GM18909 (cell line): ENCODE measurements around the gene MYO1F.

Source experiments
- ATAC-seq: cut with Tn5 transposase; IDR thresholded peaks from one replicate; pipeline ENCODE4 v1.9.1; 2021; ENCODE audit warnings: mild to moderate bottlenecking; ENCODE audit not compliant: unreplicated experiment, poor library complexity

MYO1F gene

DNA sequence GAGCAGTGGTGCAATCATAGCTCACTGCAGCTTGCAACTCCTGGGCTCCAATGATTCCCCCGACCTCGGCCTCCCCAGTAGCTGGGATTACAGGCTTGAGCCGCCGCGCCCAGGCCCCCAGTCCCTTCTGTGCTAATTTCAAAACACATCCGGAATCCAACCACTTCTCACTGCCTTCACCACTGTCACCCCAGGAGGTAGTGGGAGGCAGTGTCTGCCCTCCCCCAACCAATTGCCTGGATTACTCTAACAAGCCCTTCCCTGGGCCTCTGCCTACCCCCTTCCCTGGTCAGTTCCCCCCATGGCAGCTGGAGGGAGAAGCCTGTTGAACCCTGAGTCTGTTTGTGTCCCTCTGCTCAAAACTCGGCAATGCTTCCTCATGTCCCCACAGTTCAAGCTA is 77.1 kb downstream of the MYO1F start:
- ATAC-seq: no peak

DNA sequence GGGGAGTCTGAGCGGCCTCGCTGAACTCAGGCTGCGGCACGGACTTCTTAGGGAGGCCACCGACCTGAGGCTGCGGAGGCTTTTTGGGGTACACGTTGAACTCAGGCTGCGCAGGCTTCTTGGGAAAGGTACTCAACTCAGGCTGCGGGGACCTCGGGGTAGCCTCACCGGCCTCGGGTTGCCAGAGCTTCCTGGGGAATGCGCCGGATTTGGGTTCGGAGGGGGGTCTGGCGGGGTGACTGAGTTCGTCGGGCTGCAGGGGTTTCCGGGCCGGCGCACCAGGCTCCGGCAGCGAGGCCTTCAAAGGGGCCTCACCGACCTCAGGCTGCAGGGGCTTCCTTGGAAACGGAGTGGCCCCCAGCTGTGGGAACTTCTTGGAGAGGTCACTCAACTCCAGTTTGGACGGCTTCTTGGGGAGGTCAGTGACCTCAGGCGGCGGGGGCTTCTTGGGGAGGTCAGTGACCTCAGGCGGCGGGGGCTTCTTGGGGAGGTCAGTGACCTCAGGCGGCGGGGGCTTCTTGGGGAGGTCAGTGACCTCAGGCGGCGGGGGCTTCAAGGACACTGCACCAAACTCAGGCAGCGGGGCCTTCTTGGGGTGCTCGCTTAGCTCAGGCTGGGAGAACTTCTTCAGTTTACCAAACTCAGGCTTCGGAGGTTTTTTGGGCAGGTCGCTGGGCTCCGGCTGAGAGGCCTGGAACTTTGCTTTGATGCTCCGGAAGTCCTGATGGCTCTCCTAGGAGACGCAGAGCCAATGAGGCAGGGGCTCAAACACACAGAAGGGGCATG is 78.0 kb downstream of the MYO1F start:
- no peak for ATAC-seq

DNA sequence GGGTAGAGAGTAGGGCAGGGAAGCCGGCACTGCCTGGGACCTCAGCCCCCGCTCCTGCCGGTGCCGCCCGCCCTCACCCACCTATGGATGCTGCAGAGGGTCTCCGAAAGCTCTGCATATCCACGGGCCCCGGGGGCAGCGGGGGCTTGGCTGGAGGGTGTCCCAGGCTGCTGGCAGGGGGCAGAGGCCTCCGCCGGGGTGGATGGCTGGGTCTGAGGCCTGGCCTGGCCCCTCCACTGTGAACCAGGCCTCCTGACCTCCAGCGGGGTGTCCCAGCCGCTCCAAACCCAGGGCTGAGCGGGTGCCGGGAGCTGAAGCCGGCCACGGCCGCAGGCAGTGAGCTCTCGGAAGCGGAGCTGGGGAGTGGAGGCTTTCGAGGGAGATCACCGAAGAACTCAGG is 78.9 kb downstream of the MYO1F start:
- no peak for ATAC-seq

DNA sequence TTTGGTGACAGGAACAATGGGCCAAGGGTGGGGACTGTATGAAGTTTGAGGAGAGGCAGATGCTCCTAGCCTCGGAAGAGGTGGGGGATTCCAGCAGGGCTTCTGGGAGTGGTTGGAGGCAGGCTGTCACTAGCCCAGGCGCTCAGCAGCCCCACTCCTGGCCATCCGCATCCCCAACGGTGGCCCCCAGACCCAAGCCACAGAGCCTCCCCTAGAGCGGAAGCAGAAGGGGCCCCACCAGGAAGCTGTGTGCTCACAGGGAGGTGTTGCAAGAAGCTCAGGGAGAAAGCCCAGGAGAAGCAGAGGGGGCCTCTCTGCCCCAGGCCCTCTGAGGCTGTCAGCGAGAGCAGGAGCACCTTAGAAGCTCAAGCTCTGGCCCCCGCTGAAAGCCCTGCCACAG is 83.1 kb downstream of the MYO1F start:
- no peak for ATAC-seq

DNA sequence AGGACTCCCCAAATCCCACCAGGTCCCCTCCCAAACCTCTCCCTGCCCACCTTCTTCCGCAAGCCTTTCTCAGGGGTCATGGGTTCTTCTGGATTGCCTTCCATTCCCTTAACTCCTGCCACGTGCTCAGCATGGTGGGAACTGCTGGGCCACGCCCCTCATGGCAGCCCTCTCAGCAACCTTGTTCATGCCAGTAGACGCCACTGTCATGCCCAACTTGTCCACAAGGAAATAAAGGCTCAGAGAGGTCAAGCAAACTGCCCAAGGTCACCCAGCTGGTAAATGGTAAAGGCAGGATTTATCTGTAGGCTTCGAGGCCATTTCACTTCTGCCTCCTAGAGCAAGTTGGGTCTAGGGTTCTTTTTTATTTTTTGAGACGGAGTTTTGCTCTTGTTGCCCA is 85.7 kb downstream of the MYO1F start:
- no peak for ATAC-seq

DNA sequence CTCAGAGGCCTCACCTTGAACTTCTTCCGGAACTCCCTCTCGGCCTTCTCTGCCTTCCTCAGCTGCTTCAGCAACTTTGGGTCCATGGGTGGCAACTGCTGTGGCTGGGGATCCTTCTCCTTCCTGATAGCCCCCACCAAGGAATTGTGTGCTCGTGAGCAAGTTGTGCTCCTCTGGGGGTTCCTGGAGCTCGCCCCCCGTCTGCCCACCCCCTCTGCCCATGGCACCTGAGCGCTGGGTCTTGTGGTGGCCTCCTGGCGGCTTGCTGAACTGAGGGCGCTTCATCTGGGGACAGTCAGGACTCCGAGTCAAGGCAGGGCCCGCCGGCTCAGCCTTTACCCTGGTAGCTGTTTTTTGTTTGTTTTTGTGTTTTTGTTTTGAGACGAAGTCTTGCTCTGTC is 86.4 kb downstream of the MYO1F start:
- no peak for ATAC-seq

DNA sequence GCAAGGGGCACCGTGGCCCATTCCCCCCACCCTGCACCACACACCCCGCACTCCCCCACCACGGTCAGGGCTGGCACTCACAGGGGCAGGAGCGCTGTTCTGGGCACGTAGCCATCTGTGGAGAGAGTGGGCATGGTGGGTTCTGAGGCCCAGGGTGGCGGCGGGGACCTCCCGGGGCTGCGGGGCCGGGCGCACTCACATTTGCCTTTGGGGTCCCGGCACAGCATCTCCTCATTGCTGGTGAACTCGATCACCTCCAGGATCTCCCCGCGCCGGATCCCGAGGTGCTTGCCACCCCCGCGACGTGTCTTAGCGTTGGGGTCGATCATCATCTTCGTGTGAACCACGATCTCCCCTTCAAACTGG is 86.9 kb downstream of the MYO1F start:
- no peak for ATAC-seq

DNA sequence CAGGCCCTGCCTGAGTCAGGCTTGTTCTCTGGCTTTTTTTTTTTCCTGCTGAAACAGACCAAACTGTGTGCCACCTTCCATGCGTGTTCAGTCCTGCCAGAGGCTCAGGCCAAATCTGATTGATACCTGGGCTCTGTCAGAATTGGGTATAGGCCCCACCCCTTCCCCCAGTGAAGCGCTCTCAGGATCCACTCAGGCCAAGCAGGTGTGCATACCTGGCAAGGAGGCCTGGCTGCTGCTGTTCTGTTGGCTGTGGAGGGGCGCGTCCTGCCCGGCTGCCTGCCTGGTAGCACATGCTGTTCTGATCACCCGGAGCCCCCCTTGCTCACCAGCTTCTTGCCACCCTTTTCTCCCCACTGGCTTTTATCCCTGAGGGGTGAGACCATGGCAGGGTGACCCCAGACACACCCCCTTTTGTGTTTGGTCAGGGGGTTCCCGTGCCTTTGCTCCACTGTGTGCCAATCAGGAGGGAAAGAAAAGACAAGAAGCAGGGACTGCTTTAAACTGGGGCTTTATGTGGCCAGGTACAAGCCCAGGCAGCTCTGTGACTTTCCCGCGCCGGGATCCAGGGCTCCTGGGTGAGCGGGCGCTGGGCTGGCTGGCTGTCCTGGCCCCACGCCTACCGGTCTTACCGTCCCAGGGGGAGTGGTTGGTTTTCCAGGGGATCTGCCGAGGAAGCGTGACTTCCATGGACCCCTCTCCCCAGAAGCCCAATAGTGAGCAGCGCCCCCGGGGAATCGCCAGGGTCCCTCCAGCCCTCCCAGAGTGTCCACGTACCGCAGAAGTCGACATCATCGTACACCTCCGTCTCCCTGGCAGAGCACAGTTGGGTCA is 87.5 kb downstream of the MYO1F start:
- ATAC-seq: no peak

DNA sequence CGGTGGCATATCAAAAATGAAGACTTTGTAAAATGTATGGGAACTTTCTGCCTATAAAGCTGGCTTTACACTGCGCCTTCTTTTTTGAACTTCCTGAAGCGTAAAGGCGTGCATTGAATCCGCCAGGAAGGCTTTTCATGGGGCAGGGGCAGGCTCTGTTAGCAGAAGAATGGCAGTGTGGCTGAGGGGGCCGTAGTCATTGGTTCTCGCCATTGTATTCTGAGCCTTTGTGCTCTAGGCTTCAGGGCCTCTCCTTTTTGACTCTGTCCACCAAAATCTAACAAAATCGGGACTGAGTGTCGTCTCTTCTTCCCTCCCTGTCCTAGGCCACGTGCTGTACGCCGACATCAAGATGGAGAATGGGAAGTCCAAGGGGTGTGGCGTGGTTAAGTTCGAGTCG is 88.9 kb downstream of the MYO1F start:
- ATAC-seq: no peak

DNA sequence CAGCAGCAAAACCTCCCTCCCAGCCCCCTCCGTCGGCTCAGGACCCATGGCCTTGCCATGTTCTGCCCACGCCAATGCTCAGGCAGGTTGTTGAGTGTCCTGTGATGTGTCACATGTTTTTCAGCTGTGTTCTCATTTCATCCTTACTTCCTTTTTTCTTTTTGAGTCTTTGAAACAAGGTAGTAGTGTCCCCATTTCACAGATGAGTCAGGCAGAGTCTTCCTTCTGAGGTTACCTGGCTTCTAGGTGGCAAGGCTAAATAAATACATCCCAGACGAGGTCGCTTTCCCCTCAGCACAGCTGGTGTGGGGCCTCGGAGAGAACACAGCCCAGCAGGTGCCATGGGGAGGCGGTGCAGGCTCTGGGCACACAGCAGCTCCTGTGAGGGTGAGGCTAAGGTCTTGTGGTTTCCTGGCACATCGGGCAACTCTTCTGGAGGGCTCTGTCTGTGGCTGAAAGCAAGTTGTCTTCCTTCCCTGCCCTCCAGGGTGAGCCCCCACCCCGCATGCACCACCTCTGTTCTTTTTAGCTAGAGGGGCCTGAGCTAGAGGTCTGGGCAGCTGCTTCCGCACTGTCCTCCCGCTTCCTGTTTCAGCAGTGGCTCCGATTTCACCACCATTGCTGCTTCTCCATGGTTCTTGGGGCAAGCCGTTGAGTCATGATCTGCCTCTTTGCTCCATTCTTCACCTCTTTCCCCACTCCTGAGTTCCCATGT is 89.9 kb downstream of the MYO1F start:
- no peak for ATAC-seq

DNA sequence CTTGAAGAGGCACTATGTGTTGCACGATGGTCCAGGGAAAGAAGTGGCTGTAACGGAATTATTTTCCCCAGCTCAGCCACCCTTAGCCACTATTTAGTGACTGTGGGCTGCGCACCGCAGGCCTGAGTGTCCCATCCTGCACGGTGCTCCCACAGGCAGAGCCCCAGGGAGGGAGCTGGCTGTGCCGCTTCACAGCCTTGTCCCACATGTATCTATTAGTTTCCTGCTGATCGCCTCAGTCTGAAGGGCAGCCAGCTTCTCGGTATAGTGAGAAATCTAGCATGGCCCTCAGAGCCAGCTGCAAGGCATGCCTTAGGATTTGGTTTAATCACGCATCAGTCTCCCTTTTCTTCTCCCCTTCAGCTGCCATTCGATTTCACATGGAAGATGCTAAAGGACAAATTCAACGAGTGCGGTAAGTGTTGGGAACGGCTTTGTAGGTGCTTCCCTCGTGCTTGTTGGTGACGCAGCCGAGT is 90.5 kb downstream of the MYO1F start:
- ATAC-seq: no peak

DNA sequence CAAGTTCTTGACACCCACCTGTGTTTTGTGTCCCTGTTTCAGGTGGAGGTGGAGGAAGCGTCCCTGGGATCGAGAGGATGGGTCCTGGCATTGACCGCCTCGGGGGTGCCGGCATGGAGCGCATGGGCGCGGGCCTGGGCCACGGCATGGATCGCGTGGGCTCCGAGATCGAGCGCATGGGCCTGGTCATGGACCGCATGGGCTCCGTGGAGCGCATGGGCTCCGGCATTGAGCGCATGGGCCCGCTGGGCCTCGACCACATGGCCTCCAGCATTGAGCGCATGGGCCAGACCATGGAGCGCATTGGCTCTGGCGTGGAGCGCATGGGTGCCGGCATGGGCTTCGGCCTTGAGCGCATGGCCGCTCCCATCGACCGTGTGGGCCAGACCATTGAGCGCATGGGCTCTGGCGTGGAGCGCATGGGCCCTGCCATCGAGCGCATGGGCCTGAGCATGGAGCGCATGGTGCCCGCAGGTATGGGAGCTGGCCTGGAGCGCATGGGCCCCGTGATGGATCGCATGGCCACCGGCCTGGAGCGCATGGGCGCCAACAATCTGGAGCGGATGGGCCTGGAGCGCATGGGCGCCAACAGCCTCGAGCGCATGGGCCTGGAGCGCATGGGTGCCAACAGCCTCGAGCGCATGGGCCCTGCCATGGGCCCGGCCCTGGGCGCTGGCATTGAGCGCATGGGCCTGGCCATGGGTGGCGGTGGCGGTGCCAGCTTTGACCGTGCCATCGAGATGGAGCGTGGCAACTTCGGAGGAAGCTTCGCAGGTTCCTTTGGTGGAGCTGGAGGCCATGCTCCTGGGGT is 91.5 kb downstream of the MYO1F start:
- no peak for ATAC-seq

DNA sequence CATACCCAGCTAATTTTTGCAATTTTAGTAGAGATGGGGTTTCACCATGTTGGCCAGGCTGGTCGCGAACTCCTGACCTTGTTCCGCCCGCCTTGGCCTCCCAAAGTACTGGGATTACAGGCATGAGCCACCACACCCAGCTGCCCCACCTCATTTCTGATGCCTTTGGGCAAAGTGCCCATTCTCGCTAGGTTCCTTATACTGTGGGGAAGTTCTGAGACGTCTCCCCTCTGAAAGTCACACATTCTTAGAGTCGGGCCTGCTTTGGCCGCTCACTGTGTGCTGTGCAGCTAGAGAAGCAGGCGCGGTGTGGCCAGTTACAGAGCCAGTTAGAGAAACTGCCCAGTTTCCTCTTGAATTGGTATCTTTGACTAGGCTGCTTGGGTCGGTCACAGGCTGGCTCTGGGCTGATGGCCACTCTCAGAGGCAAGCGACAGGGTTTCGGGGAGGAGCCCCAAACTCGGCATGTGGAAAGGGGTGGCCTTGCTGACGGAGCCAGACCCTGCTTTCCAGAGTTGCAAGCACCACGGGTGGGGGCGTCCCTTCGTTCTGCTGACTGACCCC is 92.8 kb downstream of the MYO1F start:
- no peak for ATAC-seq

DNA sequence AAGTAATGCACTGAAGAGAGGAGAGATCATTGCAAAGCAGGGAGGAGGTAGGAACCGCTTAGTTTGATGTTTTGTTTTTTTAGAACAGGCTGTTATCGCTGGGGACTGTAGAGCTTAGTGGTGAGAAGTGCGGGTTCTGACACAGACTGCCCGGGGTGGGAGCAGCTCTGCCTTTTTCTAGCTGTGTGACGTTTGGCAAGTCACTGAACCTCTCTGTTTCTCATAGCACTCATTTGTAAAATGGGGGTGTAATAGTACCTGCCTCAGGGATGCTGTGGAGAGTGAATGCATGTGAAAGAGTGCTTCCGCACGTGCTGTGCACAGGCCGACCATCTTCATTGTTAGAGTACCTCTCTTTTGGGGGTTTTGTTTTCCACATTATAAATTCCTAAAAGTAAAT is 94.1 kb downstream of the MYO1F start:
- no peak for ATAC-seq

DNA sequence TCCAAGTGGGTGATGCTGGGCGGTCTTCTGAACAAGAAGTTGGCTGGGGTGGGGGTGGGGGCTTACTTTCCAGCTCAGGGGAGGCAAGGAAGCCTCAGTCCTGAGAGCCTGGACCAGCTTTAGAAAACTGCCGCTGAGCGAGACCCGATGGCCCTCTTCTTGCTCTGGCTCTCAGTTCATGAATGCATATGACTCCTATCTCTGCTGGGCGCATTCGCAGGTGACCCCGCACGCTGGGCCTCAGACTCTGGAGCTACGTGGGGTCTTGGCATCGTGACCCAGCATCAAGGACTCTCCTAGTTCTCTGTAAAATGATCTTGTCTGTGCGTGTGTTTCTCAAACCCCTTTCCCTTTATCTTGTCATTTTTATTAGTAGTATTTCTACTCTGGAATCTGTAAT is 94.5 kb downstream of the MYO1F start:
- no peak for ATAC-seq

DNA sequence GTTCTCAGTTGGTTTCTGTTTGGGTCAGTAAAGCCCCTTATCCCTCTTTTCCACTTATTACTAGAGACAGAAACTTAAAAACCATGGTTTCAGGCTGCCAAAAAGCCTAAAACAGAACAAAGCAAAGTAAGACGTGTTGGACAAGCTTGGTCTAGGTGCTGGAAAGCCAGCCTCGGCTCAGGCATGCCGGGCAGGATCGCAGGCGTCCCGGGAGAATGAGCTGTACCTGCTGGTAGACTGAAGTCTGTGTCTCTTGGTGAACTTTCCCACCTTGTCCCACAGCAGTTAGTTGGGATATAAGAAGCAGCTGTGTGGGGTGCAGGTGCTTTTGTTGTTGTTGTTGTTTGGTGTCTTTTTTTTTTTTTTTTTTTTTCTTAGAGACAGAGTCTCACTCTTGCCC is 95.6 kb downstream of the MYO1F start:
- no peak for ATAC-seq

DNA sequence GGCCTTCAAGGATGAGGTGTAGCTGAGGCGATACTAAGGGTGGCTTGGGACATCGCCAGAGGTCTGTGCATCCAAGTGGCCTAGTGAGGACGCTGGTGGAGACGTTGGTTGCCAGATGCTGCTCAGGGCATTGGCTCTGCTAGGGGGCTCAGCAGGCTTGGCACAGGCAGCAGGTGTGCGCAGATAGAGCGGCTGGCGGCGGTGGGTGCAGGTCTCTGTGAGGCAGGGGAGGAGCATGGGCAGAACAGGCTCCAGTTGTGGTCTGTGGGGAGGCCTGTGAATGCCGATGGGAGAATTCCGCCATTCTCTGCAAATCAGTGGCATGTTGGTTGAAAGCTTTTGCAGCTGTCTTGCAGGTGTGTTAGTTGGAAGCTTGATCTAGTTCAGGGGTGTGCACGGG is 96.0 kb downstream of the MYO1F start:
- no peak for ATAC-seq

DNA sequence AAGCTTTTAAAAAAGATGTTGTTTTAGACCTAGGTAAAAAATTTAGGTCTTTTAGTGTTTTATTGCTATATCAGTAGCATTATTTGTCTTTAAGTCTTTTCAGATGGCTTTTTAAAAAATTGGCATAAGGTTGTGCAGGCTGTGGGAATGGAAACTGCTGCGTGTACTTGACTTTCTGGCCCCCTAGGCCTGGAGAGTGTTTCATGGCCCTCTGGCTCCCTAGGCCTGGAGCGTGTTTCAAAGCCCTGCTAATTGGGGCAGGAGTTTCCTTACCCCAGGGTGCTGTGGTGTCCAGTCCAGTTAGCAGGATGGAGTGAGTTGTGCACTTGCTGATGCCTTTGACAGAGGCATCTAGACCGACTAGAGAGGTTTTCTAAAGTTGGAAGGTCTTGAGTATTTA is 98.6 kb downstream of the MYO1F start:
- ATAC-seq: no peak

DNA sequence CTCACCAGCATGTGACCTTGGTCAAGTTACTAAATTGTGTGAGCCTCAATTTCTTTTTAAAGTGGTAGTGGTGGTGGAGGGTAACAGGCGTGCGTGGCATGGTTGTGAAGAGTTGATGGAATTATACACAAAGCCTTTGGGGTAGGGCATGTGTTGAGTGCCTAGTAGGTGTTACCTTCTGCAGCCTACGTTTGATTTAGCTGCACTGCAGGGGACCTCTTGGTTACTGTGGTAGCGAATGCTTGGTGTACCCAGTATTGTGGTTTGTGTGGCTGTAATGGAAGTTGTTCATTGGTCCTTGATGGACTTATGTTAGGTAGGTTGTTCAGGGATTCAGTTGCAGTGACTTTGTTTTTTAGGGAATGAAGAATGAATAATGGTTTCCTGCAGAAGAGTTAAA is 99.4 kb downstream of the MYO1F start:
- ATAC-seq: no peak

DNA sequence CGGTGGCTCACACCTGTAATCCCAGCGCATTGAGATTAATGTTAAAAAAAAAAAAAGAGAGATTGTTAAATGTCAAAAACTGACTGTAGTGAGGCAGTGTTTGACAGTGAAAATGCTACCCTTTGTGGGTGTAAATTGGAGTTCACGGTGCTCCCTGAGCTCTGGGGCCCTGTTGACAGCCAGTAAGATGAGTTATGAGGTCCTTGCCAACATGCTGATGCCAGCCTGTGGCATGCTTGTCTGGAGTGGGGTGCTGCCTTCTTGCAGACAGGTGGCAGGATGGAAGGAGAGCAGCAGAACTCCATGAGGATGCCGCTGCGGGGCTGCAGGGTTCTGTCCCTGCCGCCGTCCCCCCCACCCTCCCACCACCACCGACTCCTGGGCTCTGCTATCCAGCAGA is 100.7 kb downstream of the MYO1F start:
- ATAC-seq: no peak
